ENCODE data around the gene EFCAB8.
"Not testable (repeated sequence)": the region's sequence is repeated elsewhere in the genome, so short reads cannot be mapped to it uniquely, and the experiment has no call there.

The EFCAB8 gene

GRCh38 chr20:32888636-32889035 is 29.9 kb downstream of the EFCAB8 start:
- no peak for DNase-seq (ENCODE audit: low spot score)

DNA sequence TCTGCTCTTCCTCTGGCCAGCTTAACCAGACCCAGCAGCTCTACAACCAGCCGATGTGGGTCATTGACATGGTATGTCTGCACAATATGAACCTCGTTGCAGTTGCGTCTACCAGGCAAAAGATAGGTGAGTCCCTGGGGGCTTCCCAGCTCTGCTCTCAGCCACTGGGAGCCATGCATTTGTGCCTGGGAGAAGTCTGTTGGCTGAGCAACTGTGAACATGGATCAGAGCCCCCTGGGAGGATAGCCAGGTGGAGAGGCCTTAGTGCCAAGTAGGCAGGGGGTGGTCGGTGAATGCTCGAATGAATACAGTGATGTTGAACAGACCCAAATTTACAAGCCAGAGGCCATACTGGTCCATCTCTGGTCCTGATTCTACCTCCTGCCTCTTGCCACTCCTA is 30.6 kb downstream of the EFCAB8 start:
- DNase-seq (ENCODE audit: low spot score): no peak

DNA sequence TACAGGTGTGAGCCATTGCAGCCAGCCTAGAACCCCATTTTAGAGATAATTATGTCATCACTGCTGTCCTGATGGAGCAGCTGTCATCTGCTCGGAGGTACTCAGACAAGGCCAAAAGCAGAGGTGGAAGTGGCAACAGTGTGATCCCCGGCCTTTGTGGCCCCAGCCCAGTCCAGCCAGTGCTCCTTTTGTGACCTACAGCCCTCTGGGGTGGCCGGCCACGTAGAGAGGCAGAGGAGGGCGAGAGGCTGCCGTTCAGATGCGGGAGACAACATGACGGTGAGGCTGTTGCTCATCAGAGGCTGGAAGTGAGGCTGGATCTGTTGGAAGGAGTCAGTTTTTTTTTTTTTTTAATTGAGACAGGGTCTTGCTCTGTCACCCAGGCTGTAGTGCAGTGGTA is 32.8 kb downstream of the EFCAB8 start:
- no peak for DNase-seq (ENCODE audit: low spot score)

- no peak for DNase-seq (ENCODE audit: low spot score)
These were observed 33.4 kb downstream of the EFCAB8 start for GRCh38 chr20:32891926-32892660.

GRCh38 chr20:32893263-32894025 is 34.7 kb downstream of the EFCAB8 start:
- no peak for DNase-seq (ENCODE audit: low spot score)

- no peak for DNase-seq (ENCODE audit: low spot score)
These were observed 35.3 kb downstream of the EFCAB8 start for GRCh38 chr20:32894026-32894483.

DNA sequence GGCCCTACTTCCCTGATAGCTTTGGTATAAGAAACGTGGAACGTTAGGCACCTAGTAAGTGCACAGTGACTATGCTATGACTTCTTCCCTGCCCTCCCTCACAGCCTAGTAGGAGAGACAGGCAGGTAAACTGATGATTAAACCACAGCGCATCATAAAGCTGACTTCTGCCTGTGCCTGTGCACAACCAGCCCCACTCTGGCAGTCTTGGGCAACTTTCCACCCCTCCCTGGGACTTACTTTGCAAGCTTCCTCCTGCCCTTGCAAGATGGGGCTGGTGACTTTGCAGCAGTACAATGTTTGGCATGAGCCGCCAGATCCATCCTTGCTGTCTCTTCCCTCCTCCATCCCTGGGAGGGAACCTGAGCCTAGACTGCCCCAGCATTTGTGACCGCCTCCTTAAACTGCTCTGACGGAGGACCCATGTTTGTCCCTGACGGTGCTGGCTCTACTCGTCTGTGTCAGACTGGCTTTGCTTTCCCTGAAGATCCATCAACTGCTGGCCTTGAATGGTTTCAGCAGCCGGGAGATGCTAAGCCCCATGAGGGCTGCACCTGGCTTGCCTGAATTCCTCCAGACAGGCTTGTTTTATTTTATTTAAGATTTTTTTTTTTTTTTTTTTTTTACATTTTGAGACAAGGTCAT is 36.1 kb downstream of the EFCAB8 start:
- no peak for DNase-seq (ENCODE audit: low spot score)

DNA sequence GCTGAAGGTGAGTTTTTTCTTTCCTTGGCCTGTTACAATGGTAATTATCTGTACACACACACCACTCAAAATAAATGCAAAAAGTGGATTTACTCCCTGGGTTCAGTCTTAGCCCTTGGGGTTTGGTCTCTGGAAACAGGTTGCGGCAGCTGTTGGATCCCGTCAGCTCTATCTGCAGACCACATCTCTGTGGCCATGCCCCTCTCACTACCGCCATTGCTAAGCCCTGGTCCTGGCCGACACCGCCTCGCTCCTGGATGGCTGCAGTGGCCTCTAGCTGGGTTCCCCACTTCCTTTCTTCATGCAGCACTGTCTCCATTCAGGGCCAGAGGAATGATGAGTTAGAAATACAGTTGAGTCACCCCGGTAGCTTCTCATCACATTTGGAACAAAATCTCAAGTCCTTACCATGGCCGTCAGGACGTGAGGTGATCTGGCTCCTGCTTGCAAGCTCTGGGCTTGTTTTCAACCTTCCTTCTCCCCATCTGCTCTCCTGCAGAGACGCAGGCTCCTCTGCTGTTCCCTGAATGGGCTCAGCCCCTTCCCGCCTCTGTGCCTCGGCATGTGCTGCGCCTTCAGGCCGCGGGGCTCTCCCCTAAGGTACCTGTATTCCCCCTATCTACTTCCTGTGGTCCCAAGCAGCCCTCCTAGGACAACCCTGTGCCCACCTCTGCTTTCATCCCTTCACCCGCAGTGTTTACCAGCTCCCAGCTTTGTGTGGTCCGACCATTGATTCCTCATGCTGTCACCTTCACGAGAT is 38.0 kb downstream of the EFCAB8 start:
- DNase-seq (ENCODE audit: low spot score): no peak

DNA sequence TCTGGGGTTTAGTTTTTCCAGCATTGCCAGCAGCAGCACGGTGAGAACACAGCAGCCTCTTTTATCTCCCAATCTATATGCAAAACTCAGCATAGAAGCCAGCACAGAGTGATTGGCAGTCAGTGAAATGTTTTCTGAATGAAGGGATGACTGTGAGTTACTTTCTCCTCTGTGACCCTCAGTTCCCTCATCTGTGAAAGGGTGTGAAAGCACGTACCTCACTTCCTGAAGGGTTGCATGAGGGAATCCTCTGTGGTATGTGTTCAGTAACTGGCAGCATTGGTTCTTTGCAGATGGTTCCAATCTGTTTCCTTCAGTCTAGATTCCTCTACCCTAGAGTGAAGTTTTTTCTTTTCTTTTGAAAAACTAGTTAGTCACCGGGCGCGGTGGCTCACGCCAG is 40.0 kb downstream of the EFCAB8 start:
- no peak for DNase-seq (ENCODE audit: low spot score)

GRCh38 chr20:32902456-32903420 is 44.0 kb downstream of the EFCAB8 start:
- peak; percentile 74 for DNase-seq (ENCODE audit: low spot score)

DNA sequence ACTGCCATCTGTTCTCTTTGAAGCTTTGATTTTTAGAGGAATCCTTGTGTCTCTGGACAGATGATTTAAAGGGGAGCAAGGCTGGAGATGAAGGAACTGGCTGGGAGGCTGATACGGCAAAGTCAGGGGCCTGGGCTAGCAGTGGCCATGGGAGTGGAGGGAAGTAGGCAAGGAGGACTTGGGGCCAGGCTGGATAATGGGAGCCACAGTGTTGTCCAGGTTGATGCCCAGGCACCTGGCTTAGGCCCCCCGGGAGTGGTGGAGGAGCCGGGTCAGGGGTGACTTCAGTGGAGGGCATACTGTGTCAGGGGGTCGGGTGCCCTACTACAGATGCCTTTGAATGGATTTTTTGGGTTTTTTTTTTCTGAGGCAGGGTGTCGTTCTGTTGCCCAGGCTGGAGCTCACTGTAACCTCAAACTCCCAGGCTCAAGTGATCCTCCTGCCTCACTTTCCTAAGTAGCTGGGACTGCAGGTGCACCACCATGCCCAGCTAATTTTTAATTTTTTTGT is 45.0 kb downstream of the EFCAB8 start:
- no peak for DNase-seq (ENCODE audit: low spot score)

DNA sequence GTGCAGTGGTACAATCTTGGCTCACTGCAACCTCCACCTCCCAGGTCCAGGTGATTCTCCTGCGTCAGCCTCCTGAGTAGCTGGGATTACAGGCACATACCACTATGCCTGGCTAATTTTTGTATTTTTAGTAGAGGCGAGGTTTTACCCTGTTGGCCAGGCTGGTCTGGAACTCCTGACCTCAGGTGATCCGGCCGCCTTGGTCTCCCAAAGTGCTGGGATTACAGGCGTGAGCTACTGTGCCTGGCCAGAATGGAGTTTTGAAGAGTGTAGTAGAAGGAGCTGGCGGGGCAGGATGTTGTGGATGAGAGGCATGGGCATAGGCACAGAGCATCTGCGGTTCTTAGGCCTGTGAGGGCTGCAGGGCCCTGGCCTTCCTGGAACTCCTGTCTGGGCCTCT is 46.0 kb downstream of the EFCAB8 start:
- not testable (repeated sequence) for DNase-seq (ENCODE audit: low spot score)

- no peak for DNase-seq (ENCODE audit: low spot score)
These were observed 47.5 kb downstream of the EFCAB8 start for GRCh38 chr20:32906200-32906599.

DNA sequence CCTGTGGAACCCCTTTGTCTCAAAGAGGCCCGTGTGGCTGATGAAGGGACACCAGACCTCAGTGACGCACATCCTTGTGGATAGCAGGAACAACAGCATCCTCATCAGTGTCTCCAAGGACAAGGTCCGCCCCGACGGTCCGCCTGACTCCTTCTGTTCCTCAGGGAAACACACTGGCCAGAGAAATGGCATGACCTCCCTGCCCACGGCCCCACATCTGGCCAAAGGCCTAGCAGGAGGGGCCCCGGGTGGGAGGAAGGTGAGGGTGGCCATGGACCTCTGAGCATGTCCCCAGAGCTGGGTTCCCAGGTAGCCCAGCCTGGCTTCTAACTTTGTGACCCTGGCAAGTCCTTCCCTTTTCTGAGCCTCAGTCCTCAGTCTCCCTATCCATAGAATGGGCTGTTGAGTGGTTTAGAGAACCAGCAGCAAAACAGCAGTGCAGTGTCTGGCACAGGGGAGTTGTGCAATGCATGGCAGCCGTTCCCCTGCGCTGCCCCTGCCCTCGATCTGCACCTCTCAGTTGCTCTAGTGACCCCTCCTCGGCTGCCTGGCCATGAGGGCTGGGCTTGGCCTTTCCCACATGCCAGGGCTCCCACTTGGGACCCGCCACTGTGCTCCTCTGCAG is 48.3 kb downstream of the EFCAB8 start:
- no peak for DNase-seq (ENCODE audit: low spot score)

DNA sequence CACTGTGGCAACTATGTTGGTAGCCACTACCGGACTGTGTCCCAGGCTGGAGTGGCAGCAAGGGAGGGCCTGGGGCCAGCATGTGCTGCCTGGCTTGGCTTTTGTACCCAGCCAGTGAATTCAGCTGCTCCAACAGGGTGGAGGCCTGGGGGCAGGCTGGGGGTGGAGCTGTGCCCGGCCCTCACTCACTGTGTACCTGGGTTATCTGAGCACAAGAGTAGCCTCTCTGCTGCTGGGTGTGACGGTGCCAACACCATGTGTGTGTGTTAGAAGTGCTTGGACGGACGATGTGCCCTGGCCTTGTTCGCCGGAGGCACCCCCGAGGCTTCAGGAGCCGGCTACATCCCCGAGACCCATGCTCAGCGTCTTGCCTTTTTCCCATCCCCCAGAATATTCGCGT is 49.2 kb downstream of the EFCAB8 start:
- DNase-seq (ENCODE audit: low spot score): no peak

DNA sequence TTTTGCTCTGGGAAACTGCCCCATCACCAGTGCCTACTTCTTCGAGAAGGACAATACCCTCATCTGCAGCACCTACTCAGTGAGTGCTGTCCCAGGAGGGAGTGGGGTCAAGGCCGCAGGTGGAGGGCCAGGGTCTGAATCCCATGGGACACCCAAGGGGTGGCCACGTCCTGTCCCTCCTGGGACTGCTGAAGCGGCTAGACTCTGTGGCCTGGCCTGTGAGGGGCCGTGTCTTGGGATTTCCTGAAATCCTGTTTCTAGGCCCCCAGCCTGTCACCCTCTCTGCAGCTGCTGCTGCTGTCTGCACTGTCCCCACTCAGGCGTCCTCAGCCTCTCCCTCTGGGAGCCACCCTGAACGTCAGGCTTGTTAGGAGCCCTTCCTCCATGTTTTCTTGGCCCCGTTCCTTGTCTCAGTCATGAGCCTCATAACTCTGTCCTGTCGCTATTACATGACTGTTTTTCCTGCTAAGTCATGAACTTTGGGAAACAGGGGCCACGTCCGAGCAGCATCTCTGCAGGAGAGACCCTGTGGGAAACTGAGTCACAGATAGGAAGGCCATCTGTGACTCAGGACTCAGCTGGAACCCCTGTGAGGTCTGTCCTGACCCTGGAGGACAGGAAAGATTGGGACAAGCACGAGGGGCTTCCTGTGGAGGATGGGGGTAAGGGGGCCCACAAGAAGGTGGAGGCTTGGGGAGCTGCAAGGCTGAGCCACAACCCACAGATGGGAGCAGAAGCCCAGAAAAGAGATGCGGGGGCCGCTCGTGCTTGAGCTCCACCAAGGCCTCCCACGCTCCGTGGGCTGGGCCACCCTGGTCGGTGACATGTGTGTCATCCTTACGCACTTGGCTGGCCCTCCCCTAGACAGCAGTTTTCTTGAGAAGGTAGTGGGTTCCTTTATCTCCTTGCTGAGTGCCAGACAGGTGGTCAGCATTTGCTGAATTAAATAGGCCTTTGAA is 49.9 kb downstream of the EFCAB8 start:
- no peak for DNase-seq (ENCODE audit: low spot score)

- no peak for DNase-seq (ENCODE audit: low spot score)
These were observed 50.7 kb downstream of the EFCAB8 start for GRCh38 chr20:32909451-32909850.

DNA sequence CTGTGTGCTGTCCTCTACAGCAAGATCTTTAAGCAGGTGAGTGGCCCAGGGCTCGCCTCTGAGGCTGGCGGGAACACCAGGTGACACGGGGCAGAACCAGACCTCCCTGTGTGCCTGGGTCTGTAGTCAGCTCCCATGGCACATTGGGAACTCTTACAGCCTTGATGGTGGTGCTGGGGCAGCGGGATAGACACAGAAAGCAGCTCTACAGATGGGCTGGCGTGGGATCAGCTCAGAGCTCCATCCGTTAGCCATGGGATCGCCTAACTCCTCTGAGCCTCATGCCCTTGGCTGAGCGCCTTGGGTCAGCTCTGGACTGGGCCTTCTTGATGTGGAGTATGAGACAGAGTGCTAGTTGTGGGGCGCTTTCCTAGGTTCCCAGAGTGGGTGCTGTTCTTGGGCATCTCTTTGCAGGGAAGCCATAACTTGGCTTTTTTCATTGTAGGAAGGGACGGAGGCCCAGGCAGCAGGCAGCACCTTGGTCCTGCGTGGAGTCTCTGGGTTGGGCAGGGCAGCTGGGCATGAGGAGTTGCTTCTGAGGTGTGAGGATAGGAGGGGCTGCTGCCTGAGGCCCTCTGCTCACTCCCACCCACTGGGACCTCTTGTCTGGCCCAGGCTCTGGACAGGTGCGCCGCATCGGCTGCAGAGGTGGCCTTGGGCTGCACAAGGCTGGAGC is 51.3 kb downstream of the EFCAB8 start:
- no peak for DNase-seq (ENCODE audit: low spot score)

DNA sequence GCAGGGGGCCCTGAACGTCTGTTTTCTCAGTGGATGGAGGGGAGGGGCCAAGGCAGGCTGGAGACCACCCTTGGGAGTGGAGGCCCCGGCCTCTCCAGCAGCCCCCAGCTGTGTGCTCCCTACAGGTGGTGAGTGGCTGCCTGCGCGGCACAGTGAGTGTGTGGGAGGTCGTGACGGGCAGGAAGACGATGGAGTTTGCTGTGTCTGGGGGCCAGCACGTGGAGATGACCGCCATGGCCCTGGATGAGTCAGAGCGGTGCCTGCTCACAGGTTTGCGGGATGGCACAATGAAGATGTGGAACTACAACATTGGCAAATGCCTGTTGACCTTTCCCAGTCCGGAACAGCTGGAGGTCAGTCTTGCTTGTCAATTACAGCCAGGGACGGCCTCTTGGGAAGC is 52.6 kb downstream of the EFCAB8 start:
- no peak for DNase-seq (ENCODE audit: low spot score)
